Measurements from ENCODE around the gene CORO1C. TPM values are rescaled to one million over a fixed set of nuclear protein-coding genes. Genes with fewer than 3 reads are reported as not detected.

Gene CORO1C
- total RNA-seq, 1 experiment from 2014 or later, result 195 TPM

DNA sequence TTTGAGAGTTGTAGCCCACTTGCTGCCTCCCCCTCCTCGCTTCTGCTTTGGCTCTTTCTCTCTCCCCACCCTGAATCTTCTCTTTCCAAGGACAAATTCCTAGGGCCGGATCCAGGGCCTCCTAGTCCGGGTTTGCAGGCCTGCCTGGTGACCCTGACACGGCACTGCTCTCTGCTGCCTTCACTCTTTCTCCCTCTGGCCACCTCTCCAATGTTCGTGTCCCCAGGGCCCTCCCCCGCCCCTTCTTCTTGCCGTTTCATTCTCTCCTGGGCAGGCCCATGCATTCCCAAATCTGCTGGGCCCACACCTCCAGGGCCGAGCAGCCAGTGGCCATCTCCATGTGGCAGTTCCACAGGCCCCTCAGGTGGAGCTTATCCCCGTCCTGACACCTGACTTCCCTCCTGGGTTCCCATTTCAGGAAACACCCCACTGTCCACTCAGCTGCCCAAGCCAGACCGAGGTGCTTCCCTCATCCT is 34.0 kb upstream of the CORO1C start:
- H3K4me3 ChIP-seq (ENCODE audit: low read depth, low read length), result no peak overlapping the region
- DNase-seq, result no peak
- H3K36me3 ChIP-seq (ENCODE audit: control insufficient read depth, insufficient read depth, low read length), result no peaks in the 10 kb centered on the region
- H3K4me3 Mint-ChIP-seq (ENCODE audit: unreplicated experiment), result no peak overlapping the region
- H3K4me1 ChIP-seq, result peaks cover 18% of the 10 kb centered on the region
- H3K27ac Mint-ChIP-seq (ENCODE audit: unreplicated experiment), result no peak overlapping the region
- H3K36me3 Mint-ChIP-seq (ENCODE audit: insufficient read depth, unreplicated experiment), result no peaks in the 10 kb centered on the region
- intact Hi-C loops (cut with micrococcal nuclease; ENCODE audit: unreplicated experiment), result loop anchor here (5.0 kb wide), 1 partner anchor 33 kb away; the partner anchor contains the start of gene CORO1C
- ChIA-PET POLR2A (no interaction called here), CTCF (interaction anchor here (0.5 kb wide), 1 partner anchor 8 kb away, joined by 3 read pairs; no protein-coding TSS in a partner anchor)
- TF ChIP-seq, protein P1, sequence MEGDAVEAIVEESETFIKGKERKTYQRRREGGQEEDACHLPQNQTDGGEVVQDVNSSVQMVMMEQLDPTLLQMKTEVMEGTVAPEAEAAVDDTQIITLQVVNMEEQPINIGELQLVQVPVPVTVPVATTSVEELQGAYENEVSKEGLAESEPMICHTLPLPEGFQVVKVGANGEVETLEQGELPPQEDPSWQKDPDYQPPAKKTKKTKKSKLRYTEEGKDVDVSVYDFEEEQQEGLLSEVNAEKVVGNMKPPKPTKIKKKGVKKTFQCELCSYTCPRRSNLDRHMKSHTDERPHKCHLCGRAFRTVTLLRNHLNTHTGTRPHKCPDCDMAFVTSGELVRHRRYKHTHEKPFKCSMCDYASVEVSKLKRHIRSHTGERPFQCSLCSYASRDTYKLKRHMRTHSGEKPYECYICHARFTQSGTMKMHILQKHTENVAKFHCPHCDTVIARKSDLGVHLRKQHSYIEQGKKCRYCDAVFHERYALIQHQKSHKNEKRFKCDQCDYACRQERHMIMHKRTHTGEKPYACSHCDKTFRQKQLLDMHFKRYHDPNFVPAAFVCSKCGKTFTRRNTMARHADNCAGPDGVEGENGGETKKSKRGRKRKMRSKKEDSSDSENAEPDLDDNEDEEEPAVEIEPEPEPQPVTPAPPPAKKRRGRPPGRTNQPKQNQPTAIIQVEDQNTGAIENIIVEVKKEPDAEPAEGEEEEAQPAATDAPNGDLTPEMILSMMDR (IDR thresholded peaks at IDR 0.05; ENCODE audit: insufficient read depth in 1 of 2, low read depth in 1 of 2, low read length in 1 of 2, severe bottlenecking in 1 of 2, unreplicated experiment in 1 of 2), result no peak
- no peaks in the 10 kb centered on the region for H3K27me3 ChIP-seq (replicated peaks; ENCODE audit: control insufficient read depth, insufficient read depth, low read length)
- BruUV-seq (replicated peaks), result no TSS peak
- H3K9me3 ChIP-seq, result no peaks in the 10 kb centered on the region
- no peaks in the 10 kb centered on the region for H3K27me3 Mint-ChIP-seq (ENCODE audit: insufficient read depth, unreplicated experiment)
- no peaks in the 10 kb centered on the region for H3K9me3 Mint-ChIP-seq (ENCODE audit: unreplicated experiment)
- peaks cover 7% of the 10 kb centered on the region for H3K4me1 Mint-ChIP-seq (ENCODE audit: low read depth, unreplicated experiment)

DNA sequence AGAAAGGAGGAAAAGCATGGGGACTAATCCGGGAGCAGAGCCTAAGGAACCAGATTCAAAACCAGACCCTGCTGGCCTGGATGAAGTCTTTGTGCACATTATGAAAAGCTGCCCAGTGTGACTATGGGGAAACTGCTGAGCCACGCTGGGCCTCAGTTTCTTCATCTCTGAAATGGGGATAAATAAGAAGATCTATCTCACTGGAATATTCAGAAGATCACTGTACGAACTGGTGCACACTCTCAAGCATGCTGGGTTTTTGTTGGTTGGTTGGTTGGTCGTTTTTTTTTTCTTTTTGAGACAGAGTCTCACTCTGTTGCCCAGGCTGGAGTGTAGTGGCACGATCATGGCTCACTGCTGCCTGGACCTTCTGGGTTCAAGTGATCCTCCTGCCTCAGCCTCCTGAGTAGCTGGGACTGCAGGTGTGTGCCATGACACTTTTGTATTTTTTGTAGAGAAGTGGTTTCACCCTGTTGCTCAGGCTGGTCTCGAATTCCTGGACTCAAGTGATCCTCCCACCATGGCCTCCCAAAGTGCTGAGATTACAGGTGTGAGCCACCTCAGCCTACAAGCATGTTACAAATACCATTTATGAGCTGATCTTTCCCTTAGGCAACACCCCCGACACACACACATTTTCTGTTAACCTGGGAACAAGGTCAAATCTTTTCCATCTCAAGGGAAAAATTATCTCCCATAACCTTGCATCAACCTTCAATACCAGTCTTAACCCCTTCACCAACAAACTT is 33.4 kb upstream of the CORO1C start:
- H3K4me1 Mint-ChIP-seq (ENCODE audit: low read depth, unreplicated experiment), result peaks cover 7% of the 10 kb centered on the region
- no peak overlapping the region for H3K4me3 ChIP-seq (ENCODE audit: low read depth, low read length)
- no peaks in the 10 kb centered on the region for H3K27me3 ChIP-seq (replicated peaks; ENCODE audit: control insufficient read depth, insufficient read depth, low read length)
- no peaks in the 10 kb centered on the region for H3K9me3 ChIP-seq
- ChIA-PET CTCF (interaction anchor here (0.5 kb wide), 1 partner anchor 8 kb away, joined by 3 read pairs; no protein-coding TSS in a partner anchor), POLR2A (no interaction called here)
- H3K27me3 Mint-ChIP-seq (ENCODE audit: insufficient read depth, unreplicated experiment), result no peaks in the 10 kb centered on the region
- H3K27ac Mint-ChIP-seq (ENCODE audit: unreplicated experiment), result no peak overlapping the region
- peaks cover 18% of the 10 kb centered on the region for H3K4me1 ChIP-seq
- no peaks in the 10 kb centered on the region for H3K9me3 Mint-ChIP-seq (ENCODE audit: unreplicated experiment)
- TF ChIP-seq, protein P1 (IDR thresholded peaks at IDR 0.05; ENCODE audit: insufficient read depth in 1 of 2, low read depth in 1 of 2, low read length in 1 of 2, severe bottlenecking in 1 of 2, unreplicated experiment in 1 of 2), result no peak
- no peaks in the 10 kb centered on the region for H3K36me3 Mint-ChIP-seq (ENCODE audit: insufficient read depth, unreplicated experiment)
- no peak for DNase-seq
- no TSS peak for BruUV-seq (replicated peaks)
- intact Hi-C loops (cut with micrococcal nuclease; ENCODE audit: unreplicated experiment), result loop anchor here (5.0 kb wide), 1 partner anchor 32 kb away; the partner anchor contains the start of gene CORO1C
- no peak overlapping the region for H3K4me3 Mint-ChIP-seq (ENCODE audit: unreplicated experiment)
- no peaks in the 10 kb centered on the region for H3K36me3 ChIP-seq (ENCODE audit: control insufficient read depth, insufficient read depth, low read length)

DNA sequence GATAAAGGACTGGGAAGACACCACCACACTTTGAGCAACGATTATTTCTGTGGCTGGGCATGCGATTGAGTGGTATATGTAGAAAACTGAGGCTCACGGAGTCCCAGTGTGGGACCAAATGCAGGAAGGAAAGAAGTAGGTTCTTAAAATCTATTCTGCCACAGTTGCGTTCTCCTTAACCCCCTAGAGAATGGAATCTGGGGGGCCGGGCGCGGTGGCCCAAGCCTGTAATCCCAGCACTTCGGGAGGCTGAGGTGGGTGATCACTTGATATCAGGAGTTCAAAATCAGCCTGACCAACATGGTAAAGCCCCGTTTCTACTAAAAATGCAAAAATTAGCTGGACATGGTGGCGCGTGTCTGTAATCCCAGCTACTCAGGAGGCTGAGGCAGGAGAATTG is 29.9 kb upstream of the CORO1C start:
- no peaks in the 10 kb centered on the region for H3K9me3 Mint-ChIP-seq (ENCODE audit: unreplicated experiment)
- no TSS peak for BruUV-seq (replicated peaks)
- H3K4me3 ChIP-seq (ENCODE audit: low read depth, low read length), result no peak overlapping the region
- CTCF ChIA-PET, result interaction anchor here (0.6 kb wide), 1 partner anchor 382 kb away, joined by 3 read pairs; no protein-coding TSS in a partner anchor
- no peaks in the 10 kb centered on the region for H3K4me1 ChIP-seq
- H3K27me3 Mint-ChIP-seq (ENCODE audit: insufficient read depth, unreplicated experiment), result no peaks in the 10 kb centered on the region
- H3K27ac Mint-ChIP-seq (ENCODE audit: unreplicated experiment), result no peak overlapping the region
- no peaks in the 10 kb centered on the region for H3K27me3 ChIP-seq (replicated peaks; ENCODE audit: control insufficient read depth, insufficient read depth, low read length)
- TF ChIP-seq, protein P1 (IDR thresholded peaks at IDR 0.05; ENCODE audit: insufficient read depth in 1 of 2, low read depth in 1 of 2, low read length in 1 of 2, severe bottlenecking in 1 of 2, unreplicated experiment in 1 of 2), result no peak
- DNase-seq, result no peak
- H3K36me3 ChIP-seq (ENCODE audit: control insufficient read depth, insufficient read depth, low read length), result no peaks in the 10 kb centered on the region
- H3K4me3 Mint-ChIP-seq (ENCODE audit: unreplicated experiment), result no peak overlapping the region
- no peaks in the 10 kb centered on the region for H3K9me3 ChIP-seq
- H3K4me1 Mint-ChIP-seq (ENCODE audit: low read depth, unreplicated experiment), result peaks cover 7% of the 10 kb centered on the region
- H3K36me3 Mint-ChIP-seq (ENCODE audit: insufficient read depth, unreplicated experiment), result no peaks in the 10 kb centered on the region
- POLR2A ChIA-PET, result no interaction called here
- intact Hi-C loops (cut with micrococcal nuclease; ENCODE audit: unreplicated experiment), result no loop called here

Measured in Caco-2 (cell line).